GM21367 (cell line): Measurements from ENCODE around the gene RPL26.
A peak's percentile ranks its signal among the peaks of the same experiment; 100 is the strongest.
"Not testable (repeated sequence)": the region's sequence is repeated elsewhere in the genome, so short reads cannot be mapped to it uniquely, and the experiment has no call there.

Experiments used
- ATAC-seq: cut with Tn5 transposase; IDR thresholded peaks from one replicate; pipeline ENCODE4 v1.9.1; 2021; ENCODE audit not compliant: unreplicated experiment

RPL26 gene

DNA sequence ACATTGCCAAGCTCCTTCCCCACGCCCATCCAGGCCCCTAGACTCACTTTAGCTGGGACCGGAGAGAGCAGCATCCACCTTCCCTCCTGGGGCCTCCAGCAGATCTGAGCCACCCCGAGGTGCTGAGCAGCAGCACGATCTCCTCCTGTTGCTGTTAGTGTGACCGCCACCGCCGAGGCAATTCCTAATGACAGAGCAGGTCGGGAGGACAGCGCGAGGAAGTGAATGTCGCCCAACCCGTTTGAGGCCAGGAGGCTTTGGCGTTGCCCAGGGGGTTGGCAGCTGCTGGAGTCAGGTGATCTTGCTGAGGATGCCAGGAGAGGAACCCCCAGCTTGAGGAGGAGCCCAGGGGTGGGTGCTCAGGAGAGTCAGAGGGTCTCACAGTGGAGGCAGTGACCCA lies 14.6 kb upstream of the RPL26 start, which contains the start of gene RNF222:
TSS of gene RNF222 (minus strand) at position 192 of the 400 bp plus-strand sequence. CDS start 4,366 bp downstream, outside the sequence.
- ATAC-seq, result no peak

GRCh38 chr17:8394497-8394896 lies 11.5 kb upstream of the RPL26 start:
- ATAC-seq, result not testable (repeated sequence)

DNA sequence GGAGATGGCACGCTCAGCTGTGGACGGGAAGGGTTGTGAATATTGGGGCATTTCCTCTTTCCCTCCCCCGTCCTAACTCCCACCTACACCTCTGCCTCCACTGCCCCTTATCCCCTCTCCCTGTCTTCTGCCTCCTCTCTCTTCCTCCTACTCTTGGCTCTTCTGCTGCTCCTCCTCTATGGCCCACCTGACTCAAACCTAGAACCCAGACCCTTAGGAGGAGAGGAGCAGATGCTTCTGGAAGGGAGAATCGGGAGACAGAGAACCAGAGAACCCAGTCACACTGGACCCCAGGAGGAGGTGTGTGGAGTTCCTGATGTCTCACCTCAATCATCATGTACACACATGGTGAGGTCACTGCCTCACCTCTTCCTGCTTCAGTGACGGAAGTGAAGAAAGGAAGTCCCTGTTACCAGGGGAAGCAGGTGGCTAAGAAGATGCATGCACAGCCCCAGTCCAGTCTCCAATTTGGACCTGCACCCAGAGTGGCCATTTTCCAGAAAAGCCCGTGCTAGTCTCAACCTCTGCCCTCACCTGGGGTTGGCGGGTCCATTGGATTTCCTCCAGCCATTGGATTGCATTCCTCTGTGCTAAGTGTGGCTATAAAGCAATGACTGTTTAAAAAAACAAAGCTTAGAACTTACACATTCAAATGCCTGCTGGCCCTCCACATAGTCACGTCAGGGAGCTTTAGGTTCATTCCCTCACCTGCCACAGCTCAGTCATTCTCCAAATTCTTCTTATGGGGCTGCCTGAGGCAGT lies 10.7 kb upstream of the RPL26 start:
- no peak for ATAC-seq

- no peak for ATAC-seq
Measured at GRCh38 chr17:8392674-8393469, 9.9 kb upstream of the RPL26 start.

- no peak for ATAC-seq
Measured at GRCh38 chr17:8392274-8392673, 9.3 kb upstream of the RPL26 start.

DNA sequence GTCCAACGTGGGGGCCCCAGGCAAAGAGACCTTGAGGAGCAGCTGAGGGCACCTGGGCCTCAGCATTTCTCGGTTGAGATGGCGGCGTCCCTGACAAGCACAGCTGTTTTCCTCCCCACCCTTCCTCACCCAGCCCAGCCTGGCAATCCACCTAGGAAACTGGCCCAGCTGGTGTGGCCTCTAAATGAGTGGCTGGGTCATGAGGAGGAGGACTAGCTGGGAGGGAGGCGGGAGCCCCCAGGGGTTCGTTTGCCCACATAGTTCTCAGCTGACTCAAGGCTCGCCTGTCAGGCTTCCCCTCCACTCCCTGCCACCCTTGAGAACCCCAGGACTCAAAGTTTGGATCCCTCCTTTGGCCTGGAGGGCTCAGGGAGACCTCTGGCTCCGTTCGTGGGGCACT lies 8.7 kb upstream of the RPL26 start:
- ATAC-seq, result no peak

DNA sequence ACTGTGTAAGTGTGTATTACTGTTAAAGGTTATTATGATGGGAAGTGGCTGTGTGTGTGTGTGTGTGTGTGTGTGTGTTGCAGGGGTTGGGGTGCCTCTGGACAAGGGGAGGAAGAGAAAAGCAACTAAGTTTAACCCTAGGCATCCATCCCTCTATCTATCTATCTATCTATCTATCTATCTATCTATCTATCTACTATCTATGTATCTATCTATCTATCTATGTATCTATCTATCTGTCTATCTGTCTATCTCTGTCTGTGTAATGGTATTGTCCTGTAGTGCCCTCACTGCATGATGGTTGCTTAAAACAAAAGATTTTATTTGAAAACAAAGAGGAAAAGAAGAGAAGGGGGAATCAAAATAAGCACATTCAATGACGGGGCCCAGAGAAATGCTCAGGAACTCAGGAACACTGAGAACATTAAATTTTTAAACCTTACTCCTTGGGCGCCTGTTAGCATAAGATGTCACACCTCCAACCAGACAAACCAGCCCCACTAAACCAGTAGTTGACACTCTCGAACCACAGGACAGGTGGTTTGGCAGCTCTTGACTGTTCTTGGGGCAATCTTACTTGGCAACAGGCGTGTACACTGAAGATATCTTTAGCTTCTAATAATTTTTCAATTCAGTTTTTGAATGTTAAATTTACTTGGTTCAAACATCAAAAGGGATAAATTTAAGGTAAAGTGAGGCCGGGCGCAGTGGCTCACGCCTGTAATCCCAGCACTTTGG lies 5.1 kb upstream of the RPL26 start:
- ATAC-seq, result no peak

- ATAC-seq, result no peak
Measured at GRCh38 chr17:8386841-8387240, 3.8 kb upstream of the RPL26 start.

DNA sequence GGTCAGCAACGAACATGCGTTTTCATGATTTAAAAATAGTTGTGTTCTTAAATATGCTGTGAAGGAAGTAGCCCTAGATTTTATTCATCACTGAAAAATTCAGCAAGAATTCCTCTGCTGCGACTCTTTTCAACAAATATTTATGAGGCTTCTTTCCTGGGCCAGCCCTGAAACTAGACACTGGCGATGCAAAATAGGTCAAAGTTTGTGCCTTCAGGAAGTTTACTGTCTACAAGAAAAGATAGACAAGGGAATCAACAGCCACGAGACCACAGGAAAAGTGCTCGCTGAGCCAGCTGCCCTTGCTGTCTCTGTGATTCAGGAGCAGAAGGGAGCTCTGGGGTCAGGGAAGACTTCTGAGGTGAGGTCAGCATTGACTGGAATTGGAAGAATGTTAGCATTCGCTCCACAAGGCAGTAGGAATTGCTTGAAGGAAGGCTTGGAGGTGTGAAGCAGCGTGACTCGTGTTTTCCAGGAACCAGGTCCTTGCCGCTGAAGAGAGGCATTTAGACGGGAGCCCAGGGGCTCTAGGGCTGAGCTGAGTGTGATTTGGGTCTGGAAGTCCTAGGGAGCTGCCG lies 1.9 kb upstream of the RPL26 start:
- no peak for ATAC-seq

- ATAC-seq, result no peak
Measured at GRCh38 chr17:8382880-8383142, 182 bp downstream of the RPL26 start.

DNA sequence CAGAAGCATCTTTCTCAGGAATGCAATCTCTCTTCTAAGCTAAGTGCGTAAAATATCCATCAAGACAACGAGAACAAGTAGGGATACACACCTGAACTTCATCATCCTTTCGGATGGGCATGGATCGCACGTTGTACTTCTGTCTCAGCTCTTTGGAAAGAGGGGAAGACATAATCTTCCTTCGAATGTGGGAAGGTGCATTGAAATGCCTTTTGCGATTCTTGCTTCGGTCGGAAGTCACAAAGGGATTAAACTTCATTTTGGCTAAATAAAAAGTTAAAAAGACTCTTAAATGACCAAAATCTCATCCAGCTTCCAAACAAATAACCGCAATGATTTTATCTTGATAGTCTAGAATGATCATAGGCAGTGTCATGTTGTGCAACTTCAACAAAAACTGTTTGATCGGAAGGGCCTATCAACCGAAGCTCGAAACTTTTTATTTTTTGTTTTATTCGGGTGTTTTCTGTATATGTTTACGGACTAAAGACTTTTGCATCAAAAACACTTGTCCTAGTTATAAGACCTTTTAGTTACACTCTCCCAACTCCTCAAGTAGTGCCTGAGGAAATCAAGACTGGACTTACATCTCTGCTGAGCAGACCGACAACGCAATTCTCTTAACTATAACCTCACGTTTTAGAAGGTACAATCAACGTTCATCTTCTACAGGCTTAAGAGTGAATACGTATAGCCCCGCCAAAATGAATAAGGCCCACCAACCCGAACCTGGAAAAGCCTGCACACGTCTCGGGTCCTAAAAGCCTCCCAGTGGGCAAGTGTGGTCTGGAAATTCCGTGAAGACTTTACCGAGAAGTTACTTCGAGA lies 727 bp downstream of the RPL26 start:
- ATAC-seq, result no peak

DNA sequence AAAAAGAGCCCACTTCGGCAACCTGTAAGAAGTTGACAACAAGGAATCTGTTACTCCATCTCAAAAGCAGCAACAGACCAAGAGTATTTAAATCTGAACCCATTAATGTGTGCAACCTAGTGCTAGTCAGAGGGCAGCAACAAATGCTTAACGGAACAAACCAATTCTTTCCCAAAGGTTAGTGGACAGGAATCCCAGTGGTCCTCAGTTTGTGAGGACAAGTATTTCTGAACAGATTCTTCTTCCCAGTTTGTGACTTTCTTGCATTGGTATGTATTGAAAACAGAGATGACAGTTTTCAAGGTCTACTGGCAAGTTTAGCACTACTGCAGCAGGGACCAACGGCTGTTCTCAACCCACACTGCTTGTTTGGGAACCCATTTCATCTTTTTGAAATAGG lies 2.9 kb downstream of the RPL26 start:
- ATAC-seq, result no peak

DNA sequence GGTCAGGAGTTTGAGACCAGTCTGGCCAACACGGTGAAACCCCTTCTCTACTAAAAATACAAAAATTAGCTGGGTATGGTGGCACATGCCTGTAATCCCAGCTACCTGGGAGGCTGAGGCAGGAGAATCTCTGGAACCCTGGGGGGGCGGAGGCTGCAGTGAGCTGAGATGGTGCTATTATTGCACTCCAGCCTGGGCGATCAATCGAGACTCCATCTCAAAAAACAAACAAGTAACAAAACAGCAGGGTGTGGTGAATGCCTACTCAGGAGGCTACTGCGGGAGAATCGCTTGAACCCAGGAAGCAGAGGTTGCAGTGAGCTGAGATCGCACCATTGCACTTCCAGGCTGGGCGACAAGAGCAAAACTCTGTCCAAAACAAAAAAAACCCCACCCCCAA lies 4.9 kb downstream of the RPL26 start:
- not testable (repeated sequence) for ATAC-seq

- ATAC-seq, result no peak
Measured at GRCh38 chr17:8377422-8377821, 5.6 kb downstream of the RPL26 start.

- ATAC-seq, result peak; percentile 79
Measured at GRCh38 chr17:8376271-8377067, 6.5 kb downstream of the RPL26 start, which contains the start of gene KRABD2. TSS of gene KRABD2 (minus strand) at chr17:8376704.

DNA sequence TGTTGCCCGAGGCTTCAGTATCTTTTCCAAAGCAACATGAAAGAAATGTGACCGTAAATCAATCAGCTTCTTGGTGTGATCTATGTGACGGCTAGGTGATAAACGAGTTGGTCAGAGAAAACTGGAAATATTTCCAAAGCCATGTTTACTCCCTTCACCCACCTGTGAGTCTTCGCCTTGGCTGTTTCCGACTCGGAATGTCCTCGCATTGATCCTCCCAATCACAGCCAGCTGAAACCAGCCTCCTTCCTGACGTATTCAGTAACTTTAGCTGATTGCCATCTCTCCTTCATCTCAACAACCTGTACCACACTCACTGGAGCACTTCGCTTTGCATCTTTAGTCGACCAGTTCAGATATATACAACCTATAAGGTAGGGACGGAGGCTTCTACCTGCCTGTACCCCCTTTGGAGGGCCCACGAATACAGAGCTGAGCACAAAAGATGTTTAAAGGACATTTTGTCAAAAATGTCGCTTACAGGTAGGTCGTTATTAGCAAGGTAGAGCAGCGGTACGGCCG lies 7.2 kb downstream of the RPL26 start:
- no peak for ATAC-seq

DNA sequence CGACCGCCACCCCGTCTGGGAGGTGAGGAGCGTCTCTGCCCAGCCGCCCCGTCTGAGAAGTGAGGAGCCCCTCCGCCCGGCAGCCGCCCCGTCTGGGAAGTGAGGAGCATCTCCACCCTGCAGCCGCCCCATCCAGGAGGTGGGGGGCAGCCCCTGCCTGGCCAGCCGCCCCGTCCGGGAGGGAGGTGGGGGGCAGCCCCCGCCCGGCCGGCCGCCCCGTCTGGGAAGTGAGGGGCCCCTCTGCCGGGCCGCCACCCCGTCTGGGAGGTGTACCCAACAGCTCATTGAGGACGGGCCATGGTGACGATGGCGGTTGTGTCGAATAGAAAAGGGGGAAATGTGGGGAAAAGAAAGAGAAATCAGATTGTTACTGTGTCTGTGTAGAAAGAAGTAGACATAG lies 9.1 kb downstream of the RPL26 start:
- not testable (repeated sequence) for ATAC-seq

- ATAC-seq, result no peak
Measured at GRCh38 chr17:8372422-8372821, 10.6 kb downstream of the RPL26 start.

DNA sequence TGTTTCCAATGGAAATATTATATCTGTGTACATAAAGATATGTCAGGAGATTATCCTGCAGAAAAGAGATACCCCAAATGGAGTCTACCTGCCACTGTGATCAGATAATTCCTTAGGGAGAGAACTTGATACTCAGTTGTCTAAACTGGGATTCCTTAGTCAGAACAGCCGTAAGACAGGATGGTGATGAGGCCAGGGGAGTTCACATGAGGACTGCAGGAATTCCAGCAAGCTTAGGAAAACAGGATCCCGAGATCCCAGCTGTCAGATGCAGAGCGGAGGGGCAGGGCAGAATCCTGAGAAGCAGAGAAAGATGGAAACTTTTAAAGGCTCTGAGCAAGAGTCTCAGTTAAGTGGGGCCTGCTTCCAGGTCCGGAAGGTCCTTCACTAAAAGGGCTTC lies 11.2 kb downstream of the RPL26 start:
- no peak for ATAC-seq
